Measurements from ENCODE around the gene TRPV4.

Gene TRPV4

GRCh38 chr12:109789526-109790048 is 43.6 kb downstream of the TRPV4 start:
- Histone ChIP-seq H3K27ac (no peak overlapping the region), H3K9ac (ENCODE audit: insufficient read length) (no peak overlapping the region), H3K9me3 (ENCODE audit: low read depth, low read length) (no peaks in the 10 kb centered on the region), H3K4me3 (no peak overlapping the region), H3K36me3 (ENCODE audit: insufficient read depth, low read length) (no peaks in the 10 kb centered on the region)
- no peak for DNase-seq (ENCODE audit: low read depth, low spot score)
- no peak for TF ChIP-seq EZH2 (IDR thresholded peaks at IDR 0.05)
- TF ChIP-seq POLR2AphosphoS5 (IDR thresholded peaks at IDR 0.05; ENCODE audit: borderline replicate concordance, low read depth, low read length): no peak
- no peak for TF ChIP-seq FOXP2 (optimal IDR thresholded peaks at IDR 0.05; ENCODE audit: control extremely low read depth, extremely low read length, insufficient read depth)

- DNase-seq (ENCODE audit: low read depth, low spot score): no peak
- no peak overlapping the region for H3K4me3 ChIP-seq
- H3K36me3 ChIP-seq (ENCODE audit: insufficient read depth, low read length): no peaks in the 10 kb centered on the region
- no peak for TF ChIP-seq POLR2AphosphoS5 (IDR thresholded peaks at IDR 0.05; ENCODE audit: borderline replicate concordance, low read depth, low read length)
- TF ChIP-seq FOXP2 (optimal IDR thresholded peaks at IDR 0.05; ENCODE audit: control extremely low read depth, extremely low read length, insufficient read depth): no peak
- TF ChIP-seq EZH2 (IDR thresholded peaks at IDR 0.05): no peak
- no peak overlapping the region for H3K27ac ChIP-seq
- no peaks in the 10 kb centered on the region for H3K9me3 ChIP-seq (ENCODE audit: low read depth, low read length)
- no peak overlapping the region for H3K9ac ChIP-seq (ENCODE audit: insufficient read length)
These were observed 46.4 kb downstream of the TRPV4 start for GRCh38 chr12:109786799-109787198.

- no peak for DNase-seq (ENCODE audit: low read depth, low spot score)
- TF ChIP-seq EZH2 (IDR thresholded peaks at IDR 0.05) (no peak), FOXP2 (optimal IDR thresholded peaks at IDR 0.05; ENCODE audit: control extremely low read depth, extremely low read length, insufficient read depth) (no peak), POLR2AphosphoS5 (IDR thresholded peaks at IDR 0.05; ENCODE audit: borderline replicate concordance, low read depth, low read length) (no peak)
- no peak overlapping the region for H3K4me3 ChIP-seq
- H3K27ac ChIP-seq: no peak overlapping the region
- no peaks in the 10 kb centered on the region for H3K9me3 ChIP-seq (ENCODE audit: low read depth, low read length)
- H3K9ac ChIP-seq (ENCODE audit: insufficient read length): no peak overlapping the region
- H3K36me3 ChIP-seq (ENCODE audit: insufficient read depth, low read length): no peaks in the 10 kb centered on the region
These were observed 47.3 kb downstream of the TRPV4 start for GRCh38 chr12:109785854-109786253.

- Histone ChIP-seq H3K4me3 (no peak overlapping the region), H3K27ac (no peak overlapping the region), H3K36me3 (ENCODE audit: insufficient read depth, low read length) (no peaks in the 10 kb centered on the region), H3K9ac (ENCODE audit: insufficient read length) (no peak overlapping the region), H3K9me3 (ENCODE audit: low read depth, low read length) (no peaks in the 10 kb centered on the region)
- DNase-seq (ENCODE audit: low read depth, low spot score): no peak
- TF ChIP-seq FOXP2 (optimal IDR thresholded peaks at IDR 0.05; ENCODE audit: control extremely low read depth, extremely low read length, insufficient read depth) (no peak), EZH2 (IDR thresholded peaks at IDR 0.05) (no peak), POLR2AphosphoS5 (IDR thresholded peaks at IDR 0.05; ENCODE audit: borderline replicate concordance, low read depth, low read length) (no peak)
These were observed 49.3 kb downstream of the TRPV4 start for GRCh38 chr12:109783965-109784244.

- H3K9ac ChIP-seq (ENCODE audit: insufficient read length): no peak overlapping the region
- H3K4me3 ChIP-seq: no peak overlapping the region
- no peak for DNase-seq (ENCODE audit: low read depth, low spot score)
- no peak overlapping the region for H3K27ac ChIP-seq
- H3K36me3 ChIP-seq (ENCODE audit: insufficient read depth, low read length): no peaks in the 10 kb centered on the region
- no peaks in the 10 kb centered on the region for H3K9me3 ChIP-seq (ENCODE audit: low read depth, low read length)
- no peak for TF ChIP-seq FOXP2 (optimal IDR thresholded peaks at IDR 0.05; ENCODE audit: control extremely low read depth, extremely low read length, insufficient read depth)
- no peak for TF ChIP-seq EZH2 (IDR thresholded peaks at IDR 0.05)
- no peak for TF ChIP-seq POLR2AphosphoS5 (IDR thresholded peaks at IDR 0.05; ENCODE audit: borderline replicate concordance, low read depth, low read length)
These were observed 49.8 kb downstream of the TRPV4 start for GRCh38 chr12:109783135-109783964.

- Histone ChIP-seq H3K9ac (ENCODE audit: insufficient read length) (no peak overlapping the region), H3K4me3 (no peak overlapping the region), H3K9me3 (ENCODE audit: low read depth, low read length) (no peaks in the 10 kb centered on the region), H3K27ac (no peak overlapping the region), H3K36me3 (ENCODE audit: insufficient read depth, low read length) (no peaks in the 10 kb centered on the region)
- DNase-seq (ENCODE audit: low read depth, low spot score): no peak
- TF ChIP-seq EZH2 (IDR thresholded peaks at IDR 0.05) (no peak), POLR2AphosphoS5 (IDR thresholded peaks at IDR 0.05; ENCODE audit: borderline replicate concordance, low read depth, low read length) (no peak), FOXP2 (optimal IDR thresholded peaks at IDR 0.05; ENCODE audit: control extremely low read depth, extremely low read length, insufficient read depth) (no peak)
These were observed 50.9 kb downstream of the TRPV4 start for GRCh38 chr12:109782326-109782703.

- DNase-seq (ENCODE audit: low read depth, low spot score): no peak
These were observed 51.4 kb downstream of the TRPV4 start for GRCh38 chr12:109781668-109782325.

GRCh38 chr12:109779382-109779781 is 53.8 kb downstream of the TRPV4 start:
- TF ChIP-seq EZH2 (IDR thresholded peaks at IDR 0.05): no peak
- no peak for TF ChIP-seq POLR2AphosphoS5 (IDR thresholded peaks at IDR 0.05; ENCODE audit: borderline replicate concordance, low read depth, low read length)
- no peak for TF ChIP-seq FOXP2 (optimal IDR thresholded peaks at IDR 0.05; ENCODE audit: control extremely low read depth, extremely low read length, insufficient read depth)
- no peaks in the 10 kb centered on the region for H3K9me3 ChIP-seq (ENCODE audit: low read depth, low read length)
- no peak for DNase-seq (ENCODE audit: low read depth, low spot score)
- no peak overlapping the region for H3K27ac ChIP-seq
- H3K36me3 ChIP-seq (ENCODE audit: insufficient read depth, low read length): no peaks in the 10 kb centered on the region
- no peak overlapping the region for H3K9ac ChIP-seq (ENCODE audit: insufficient read length)
- H3K4me3 ChIP-seq: no peak overlapping the region

More at GRCh38 chr12:109781668-109782325, 51.4 kb downstream of the TRPV4 start:
- TF ChIP-seq POLR2AphosphoS5 (IDR thresholded peaks at IDR 0.05; ENCODE audit: borderline replicate concordance, low read depth, low read length): no peak
- TF ChIP-seq EZH2 (IDR thresholded peaks at IDR 0.05): no peak
- TF ChIP-seq FOXP2 (optimal IDR thresholded peaks at IDR 0.05; ENCODE audit: control extremely low read depth, extremely low read length, insufficient read depth): no peak
- Histone ChIP-seq H3K27ac (no peak overlapping the region), H3K9me3 (ENCODE audit: low read depth, low read length) (no peaks in the 10 kb centered on the region), H3K4me3 (no peak overlapping the region), H3K9ac (ENCODE audit: insufficient read length) (no peak overlapping the region), H3K36me3 (ENCODE audit: insufficient read depth, low read length) (no peaks in the 10 kb centered on the region)

Data from SK-N-MC (cell line).